HG03095 (cell line): ENCODE results near the gene LCN15.
"Not testable (repeated sequence)": the region's sequence is repeated elsewhere in the genome, so short reads cannot be mapped to it uniquely, and the experiment has no call there.

Source experiments
- ATAC-seq: cut with Tn5 transposase; IDR thresholded peaks from one replicate; pipeline ENCODE4 v1.9.1; 2021; ENCODE audit warnings: moderate library complexity; ENCODE audit not compliant: unreplicated experiment

Gene LCN15

DNA sequence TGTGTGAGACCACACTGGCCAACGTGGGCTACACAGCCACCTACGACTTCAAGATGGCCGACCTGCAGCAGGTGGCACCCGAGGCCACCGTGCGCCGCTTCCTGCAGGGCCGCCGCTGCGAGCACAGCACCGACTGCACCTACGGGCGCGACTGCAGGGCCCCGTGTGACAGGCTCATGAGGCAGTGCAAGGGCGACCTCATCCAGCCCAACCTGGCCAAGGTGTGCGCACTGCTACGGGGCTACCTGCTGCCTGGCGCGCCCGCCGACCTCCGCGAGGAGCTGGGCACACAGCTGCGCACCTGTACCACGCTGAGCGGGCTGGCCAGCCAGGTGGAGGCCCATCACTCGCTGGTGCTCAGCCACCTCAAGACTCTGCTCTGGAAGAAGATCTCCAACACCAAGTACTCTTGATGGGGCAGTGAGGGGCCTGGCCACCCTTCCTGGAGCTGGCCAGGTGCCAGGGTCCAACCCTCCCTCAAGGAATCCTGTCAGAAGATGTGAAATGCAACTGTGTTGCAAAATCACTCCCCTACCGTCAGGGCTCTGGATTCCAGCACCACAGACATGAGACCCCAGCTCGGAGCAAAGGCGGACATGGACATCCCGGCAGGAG, 40.8 kb downstream of the LCN15 start:
- no peak for ATAC-seq

DNA sequence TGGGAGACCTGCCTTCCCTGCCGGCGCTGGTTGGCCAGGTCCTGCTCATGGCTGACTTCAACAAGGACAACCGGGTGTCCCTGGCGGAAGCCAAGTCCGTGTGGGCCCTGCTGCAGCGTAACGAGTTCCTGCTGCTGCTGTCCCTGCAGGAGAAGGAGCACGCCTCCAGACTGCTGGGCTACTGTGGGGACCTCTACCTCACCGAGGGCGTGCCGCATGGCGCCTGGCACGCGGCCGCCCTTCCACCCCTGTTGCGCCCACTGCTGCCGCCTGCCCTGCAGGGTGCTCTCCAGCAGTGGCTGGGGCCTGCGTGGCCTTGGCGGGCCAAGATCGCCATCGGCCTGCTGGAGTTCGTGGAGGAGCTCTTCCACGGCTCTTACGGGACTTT, 41.4 kb downstream of the LCN15 start:
- no peak for ATAC-seq

DNA sequence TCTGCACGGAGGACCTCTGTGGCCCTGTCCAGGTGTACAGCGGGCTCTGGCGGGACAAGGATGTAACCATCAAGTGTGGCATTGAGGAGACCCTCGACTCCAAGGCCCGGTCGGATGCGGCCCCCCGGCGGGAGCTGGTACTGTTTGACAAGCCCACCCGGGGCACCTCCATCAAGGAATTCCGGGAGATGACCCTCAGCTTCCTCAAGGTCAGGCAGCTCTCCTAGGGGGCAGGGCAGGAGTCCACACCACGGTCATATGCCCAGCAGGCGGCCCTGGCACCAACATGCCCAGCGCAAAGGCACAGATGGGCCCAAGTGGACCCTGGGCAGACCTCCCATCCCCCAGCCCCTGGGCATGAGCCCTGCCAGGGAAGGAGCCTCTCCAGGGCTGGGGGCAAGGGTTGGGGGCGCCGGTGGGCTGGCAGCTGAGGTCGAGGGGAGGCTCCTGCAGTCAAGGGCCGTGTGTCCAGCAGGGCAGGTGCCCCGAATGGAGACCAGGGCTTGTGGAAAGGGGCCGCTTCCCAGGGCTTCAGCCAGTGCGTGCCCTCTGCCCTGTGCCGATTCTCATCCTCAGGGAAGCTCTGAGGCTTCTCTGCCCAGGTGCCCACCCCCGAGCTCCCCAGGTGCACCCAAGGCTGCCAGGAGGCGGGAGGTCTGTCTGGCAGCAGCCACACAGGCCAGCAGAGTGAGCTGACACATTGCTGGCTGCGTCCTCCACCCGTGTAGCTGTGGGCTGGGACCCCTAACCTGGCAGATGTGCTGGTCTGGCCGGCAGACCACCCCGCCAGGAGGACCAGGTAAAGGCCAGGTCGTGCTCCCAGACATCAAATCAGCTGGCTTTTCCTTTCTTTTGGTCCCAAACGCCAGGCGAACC, 42.0 kb downstream of the LCN15 start:
- no peak for ATAC-seq

DNA sequence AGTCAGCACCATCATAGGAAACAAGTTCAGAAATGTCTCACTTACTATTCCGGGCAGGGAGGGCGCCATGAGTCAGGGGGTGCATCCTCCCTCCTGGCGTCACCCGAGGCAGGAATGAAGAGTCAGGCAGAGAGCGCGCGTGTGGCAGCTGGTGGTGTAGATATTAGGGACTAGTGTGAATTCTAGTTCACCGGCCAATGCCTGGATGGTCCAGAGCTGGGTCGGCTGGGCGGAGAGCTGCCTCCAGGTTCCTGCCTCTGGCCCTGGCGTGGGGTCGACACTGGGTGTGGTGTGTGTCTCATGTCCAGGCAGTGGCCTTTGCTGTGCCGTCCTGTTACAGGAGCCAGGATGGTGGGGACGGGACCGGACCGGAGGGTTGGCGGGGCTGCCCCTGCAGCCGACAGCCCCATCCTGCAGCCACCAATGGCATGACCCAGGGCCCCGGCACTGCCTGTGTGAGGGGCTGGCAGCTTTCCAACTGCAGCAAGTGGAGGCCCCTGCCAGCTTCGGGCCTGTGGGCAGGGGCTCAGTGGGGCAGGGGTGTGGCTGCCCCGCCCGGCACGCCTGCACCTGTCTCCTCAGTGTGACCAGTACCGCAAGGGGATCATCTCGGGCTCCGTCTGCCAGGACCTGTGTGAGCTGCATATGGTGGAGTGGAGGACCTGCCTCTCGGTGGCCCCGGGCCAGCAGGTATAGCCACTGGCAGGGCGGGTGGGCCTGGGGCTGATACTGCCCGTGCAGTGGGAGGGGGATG, 42.8 kb downstream of the LCN15 start:
- ATAC-seq: no peak

DNA sequence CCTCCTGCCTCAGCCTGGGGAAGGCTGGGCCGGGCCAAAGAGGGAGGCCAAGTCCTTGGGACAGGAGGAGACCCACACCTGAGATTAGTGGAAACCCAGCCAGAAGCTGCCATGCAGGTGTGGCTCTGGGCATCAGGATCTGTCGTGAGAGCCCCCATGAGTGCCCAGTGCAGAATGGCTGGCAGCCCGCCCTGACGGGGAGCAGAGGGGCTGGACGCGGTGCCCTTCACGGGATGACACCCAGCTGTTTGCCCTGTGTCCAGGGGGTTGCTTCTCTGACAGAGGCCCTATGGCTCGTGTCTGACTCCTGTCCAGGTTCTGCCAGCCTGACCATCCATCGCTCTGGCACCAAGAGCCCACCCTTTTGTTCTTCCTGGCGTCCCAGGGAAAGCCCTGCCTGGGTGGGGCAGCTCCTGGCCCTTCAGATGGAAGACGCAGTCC, 43.4 kb downstream of the LCN15 start:
- ATAC-seq: no peak

DNA sequence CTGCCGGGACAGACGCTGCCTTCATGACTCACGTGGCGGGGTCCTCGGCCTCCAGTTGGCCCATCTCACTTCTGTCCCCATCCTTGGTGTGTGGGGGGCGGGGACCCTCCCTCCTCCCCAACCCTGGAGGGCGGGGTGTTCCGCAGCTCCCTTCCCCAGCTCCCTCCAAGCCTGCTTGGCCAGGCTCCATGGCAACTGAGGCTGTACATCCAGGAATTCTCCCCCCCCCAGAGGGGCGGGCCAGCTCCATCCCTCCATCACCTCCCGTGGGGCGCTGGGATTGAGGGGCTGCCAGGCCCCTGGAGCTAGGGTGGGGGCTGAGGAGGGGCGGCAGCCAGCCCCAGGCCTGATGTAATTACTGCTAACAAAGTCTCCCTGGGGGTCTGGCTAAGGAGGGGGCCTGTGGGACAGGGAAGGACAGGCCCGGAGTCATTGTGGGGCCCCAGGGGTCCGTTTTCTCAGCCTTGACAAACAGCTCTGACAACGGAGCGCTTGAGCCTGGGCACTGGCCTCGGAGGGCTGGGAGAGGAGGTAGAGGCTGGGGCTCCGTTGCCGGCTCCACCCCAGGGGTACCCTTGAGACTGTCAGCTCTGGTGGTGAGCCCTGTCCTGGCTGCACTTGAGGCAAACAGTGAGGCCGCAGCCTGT, 43.9 kb downstream of the LCN15 start:
- no peak for ATAC-seq

DNA sequence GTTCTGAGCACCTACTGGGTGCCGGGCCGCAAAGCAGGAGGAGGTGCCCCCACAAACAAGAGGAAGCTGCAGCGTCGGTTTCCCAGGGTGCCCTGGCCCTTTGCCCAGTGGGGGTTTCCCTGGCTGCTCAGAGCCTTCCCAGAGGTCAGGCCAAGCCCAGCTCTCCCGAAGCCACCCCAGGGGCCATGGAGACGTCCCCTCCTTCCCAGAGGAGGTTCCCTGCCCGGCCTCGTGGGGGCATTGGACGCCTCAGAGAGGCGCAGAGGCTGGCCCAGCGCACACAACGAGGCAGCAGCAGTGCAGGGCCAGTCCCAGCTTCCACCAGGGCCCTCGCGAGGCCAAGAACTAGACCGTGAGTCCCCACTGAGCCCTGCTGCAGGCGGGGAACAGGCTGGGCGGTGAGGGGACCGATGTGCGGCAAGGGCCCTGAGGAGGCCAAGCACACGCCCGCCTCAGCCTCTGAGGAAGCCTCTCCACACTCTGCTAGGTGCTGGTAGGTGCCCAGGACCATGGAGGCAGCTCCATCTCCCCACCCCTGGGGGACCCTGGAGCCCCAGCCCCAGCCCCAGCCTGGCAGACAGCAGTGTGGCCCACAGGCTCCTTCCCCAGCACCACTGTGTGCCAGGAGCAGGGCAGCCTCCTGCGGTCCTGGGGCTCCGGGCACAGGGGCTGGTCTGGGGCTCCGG, 45.0 kb downstream of the LCN15 start:
- no peak for ATAC-seq

DNA sequence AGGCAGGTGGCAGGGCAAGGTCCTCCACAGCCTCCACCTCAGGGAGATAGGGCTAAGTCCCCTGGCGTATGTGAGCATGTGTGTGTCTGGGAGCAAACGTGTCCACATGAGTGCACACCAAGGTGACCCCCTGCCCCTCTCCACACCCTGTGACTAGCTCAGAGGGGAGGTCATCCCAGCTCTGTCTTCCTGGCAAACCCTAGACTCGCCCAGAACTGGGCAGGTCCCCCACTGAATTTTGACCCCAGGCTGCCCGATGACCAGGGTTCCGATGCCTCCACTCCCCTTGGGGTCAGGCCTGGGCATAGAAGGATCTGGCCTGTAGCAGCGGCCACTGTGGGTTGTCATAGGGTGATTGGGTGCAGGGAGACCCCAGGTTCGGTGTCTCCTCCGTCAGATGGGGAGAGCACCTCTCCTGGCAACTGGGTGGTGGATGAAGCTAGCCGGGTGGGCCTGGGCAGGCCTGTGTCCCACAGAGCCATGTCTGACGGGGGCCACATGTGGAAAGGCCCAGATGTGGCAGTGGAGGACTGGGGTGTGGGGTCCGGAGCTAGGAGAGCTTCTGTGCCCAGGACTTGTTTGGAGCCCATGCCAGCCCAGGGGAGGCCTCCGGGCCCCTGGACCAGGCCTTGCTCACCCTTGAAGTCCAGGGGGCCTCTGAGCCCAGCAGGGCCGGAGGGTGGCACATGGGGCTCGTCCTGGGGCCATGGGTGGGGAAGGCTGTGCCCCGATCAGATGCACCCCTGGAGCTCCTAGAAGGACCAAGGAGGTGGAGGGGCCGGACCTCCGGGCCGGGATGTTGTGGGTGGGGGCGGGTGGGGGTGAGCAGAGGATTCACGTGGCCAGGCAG, 45.7 kb downstream of the LCN15 start:
- no peak for ATAC-seq

DNA sequence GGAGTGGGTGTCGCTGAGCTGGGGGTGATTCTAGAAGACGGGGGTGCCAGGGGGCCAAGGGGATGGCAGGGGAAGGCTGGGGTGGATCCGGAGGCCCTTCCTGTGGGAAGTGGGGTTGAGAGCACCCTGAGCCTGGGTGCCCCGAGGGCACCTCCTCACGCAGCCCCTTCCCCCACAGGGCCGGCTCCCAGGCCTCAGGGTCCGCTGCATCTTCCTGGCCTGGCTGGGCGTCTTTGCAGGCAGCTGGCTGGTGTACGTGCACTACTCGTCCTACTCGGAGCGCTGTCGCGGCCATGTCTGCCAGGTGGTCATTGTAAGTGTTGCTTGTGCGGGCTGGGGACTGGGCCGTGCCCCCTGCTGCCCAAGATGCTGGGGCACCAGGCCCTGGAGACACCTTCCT, 46.9 kb downstream of the LCN15 start:
- no peak for ATAC-seq

DNA sequence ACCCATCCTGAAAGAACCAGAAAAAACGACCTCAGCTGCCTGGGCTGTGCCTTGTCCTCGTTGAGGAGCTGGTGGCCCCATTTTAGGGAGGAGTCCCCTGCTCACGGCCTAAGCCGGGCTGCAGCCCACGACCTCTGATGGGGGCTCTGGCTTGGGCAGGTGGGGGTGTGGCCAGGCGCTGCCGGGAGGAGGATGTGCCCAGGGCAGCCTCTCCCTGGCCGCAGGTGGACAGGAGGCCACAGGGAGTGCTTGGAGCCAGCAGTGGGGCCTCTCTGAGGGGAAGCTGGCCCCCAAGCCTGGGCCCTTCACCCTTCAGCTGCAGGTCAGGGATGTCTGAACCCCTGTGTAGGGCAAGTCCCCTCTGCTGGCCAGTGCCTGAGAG, 49.4 kb downstream of the LCN15 start:
- ATAC-seq: no peak

DNA sequence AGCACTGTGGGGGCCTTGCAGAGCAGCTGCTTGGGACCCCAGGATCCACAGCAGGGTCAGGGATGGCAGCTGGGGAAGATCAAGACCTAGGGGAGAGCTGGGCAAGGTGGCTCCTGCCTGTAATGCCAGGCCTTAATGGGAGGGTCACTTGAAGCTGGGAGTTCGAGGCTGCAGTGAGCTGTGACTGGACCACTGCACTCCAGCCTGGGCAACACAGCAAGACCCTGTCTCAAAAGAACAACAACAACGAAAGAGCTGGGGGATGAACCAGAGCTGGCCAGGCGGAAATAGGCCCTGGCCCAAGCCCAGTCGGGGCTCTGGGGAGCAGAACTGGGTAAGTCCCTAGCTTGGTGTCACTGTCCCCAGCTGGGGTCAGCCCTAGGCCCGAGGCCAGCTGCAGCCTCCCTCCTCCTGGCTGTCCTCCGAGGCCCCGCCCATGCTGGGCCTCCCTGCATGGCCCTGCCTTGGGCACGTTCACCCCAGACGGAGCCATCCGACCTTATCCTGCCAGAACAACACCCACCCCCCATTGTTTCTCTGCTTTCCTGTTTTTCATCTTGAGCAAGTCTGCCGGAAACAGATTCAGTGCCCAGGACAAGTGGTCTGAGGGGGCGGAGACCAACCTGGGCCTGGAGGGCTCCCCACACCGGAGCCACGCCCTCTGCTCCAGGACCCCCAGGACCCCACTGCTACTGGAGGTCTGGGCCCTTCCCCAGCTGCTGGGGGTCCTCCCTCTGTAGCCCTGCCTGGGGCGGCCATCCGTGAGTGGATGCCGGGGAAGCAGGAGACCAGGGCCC, 50.0 kb downstream of the LCN15 start:
- ATAC-seq: no peak

DNA sequence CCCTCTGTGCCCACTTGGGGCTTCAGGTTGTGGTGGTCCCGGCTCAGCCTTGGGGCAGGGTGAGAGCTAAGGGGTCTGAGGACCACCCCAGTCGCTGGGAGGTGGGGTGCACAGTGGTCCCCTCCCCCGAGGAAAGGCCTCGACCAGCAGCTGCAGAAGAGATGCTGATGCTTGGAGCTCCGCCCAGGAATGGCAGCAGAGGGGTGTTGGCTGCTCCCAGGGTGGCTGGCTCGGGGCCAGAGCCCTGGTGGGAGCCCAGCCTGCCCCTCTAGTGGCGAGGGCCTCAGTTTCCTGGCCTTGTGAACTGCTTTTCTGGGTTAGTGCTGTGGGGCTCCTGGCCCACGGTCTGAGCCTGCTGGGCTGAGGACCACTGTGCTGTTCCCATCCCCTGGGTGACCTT, 50.8 kb downstream of the LCN15 start:
- no peak for ATAC-seq

DNA sequence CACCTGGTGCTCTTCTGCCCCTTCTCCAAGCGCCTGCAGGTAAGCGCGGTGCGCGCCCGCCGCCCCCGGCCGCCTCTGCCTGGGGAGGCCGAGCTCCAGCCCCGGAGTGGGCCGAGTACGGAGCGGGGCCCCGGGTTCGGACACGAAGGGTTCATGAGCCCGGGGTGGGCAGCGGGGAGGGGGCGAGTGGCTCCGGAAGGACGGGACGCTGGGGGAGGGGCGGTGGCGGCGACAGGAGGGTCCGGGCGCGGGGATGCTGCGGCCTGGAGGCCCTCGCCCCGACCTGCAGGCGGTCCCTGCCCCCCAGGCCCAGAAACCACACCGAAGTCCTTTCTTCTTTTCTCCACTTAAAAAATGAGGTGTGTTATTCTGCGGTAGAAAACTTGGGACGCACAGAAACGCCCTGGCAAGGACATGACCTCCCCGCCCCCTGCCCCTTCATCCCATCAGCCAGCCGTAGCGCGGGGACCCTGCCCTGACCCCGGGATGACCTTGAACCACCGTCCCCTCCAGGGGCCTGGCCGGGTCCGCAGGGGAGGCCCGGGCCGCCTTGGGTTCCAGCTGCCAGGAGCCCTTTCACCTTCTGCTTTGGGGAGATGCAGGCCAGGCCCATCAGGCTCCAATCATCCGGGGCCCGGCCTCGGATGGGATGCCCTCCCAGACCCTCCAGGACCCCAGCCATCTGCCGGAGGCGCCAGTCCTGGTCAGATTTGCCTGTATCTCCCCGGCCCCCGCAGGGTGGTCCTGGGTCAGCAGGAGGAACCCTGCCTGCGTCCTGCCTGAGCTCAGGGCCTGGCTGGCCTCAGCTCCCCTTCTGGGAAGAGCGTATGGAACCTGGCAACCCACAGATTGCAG, 51.4 kb downstream of the LCN15 start:
- no peak for ATAC-seq

DNA sequence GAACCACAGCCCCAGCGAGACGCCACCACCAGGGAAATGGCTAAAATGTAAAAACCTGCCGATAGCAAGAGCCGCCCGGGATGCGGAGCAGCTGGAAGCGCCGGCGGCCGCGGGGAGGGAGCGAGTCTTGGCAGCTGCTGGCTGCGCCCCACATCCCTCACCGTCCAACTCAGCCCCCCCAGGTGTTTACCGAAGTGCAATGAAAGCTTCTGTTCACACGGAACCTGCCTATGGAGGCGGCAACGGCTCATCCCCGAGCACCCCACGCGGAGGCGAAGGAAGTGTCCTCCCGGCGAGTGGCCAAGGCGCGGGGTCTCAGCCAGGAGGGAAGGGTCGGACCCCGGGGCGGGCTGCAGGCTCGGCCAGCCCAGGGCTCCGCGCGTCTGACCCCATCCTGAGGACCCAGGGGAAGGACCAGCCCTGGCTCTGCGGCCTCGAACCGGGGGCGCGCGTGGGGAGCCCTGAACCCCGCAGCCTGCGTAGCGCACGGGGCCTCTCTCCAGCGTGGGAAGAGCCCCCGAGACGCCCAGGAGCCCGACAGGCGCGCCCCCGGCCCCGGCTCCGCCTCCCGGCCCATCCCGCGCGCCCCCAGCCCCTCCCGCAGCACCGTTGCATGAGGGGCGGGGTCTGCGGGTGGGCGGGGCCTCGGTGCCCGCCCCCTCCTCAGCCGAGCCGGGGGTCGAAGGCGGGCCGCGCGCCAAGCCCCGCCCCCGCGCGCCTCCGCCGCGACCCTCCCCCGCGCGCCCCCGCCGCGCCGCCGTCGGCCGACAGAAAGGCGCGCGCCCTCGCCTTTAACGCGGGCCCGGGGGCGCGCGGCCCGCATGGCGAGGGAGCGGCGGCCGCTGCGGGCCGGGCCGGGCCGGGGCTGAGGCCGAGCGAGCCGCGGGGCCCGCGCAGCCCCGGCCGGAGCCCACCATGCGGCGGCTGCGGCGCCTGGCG, 52.3 kb downstream of the LCN15 start, which contains the start of gene DIPK1B:
TSS of gene DIPK1B (plus strand) at position 822 of the 939 bp plus-strand sequence. CDS start at position 916, 94 bp downstream.
- no peak for ATAC-seq

DNA sequence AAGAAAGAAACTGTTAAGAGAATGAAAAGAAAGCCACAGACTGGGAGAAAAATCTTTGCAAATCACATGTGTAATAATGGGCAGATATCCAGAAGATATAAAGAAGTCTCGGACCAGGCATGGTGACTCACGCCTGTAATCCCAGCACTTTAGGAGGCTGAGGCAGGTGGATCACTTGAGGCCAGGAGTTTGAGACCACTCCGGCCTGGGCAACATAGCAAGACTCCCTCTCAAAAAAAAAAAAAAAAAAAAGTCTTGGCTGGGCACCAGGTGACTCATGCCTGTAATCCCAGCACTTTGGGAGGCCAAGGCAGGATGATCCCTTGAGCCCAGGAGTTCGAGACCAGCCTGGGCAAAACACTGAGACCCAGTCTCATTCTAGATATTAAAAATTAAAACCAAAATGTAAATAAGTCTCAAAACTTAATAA, 53.1 kb downstream of the LCN15 start:
- ATAC-seq: not testable (repeated sequence)

DNA sequence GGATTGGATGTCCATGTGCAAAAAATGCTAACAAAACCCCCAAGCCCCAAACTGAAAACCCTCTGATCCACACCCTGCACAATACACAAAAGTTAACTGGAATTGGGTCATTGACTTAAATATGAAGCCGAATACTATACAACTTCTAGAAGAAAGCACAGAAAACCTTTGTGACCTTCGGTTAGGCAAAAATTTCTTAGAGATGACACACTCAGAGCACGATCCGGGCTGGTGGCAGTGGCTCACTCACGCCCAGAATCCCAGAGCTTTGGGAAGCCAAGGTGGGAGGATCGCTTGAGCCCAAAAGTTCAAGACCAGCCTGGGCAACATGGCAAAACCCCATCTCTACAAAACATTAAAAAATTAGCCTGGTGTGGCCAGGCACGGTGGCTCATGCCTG, 53.8 kb downstream of the LCN15 start:
- ATAC-seq: no peak
